HEK293 (cell line): ENCODE results near the gene PILRA.
"Not testable (repeated sequence)": the region's sequence is repeated elsewhere in the genome, so short reads cannot be mapped to it uniquely, and the experiment has no call there.

Source experiments
- ATF2 ChIP-seq: fragments of 450-650 bp; formaldehyde crosslinking; IDR thresholded peaks from 2 replicates; pipeline ENCODE4 v1.5.1; 2016; ENCODE audit warnings: missing biosample characterization, missing genetic modification characterization, low read depth
- CTCF ChIP-seq: fragments of 450-650 bp; formaldehyde crosslinking; IDR thresholded peaks from 2 replicates; pipeline ENCODE4 v1.5.1; 2016; ENCODE audit warnings: missing biosample characterization, missing genetic modification characterization
- PRDM10 ChIP-seq: fragments of 450-650 bp; formaldehyde crosslinking; IDR thresholded peaks from 2 replicates; pipeline ENCODE4 v1.5.1; 2016; ENCODE audit warnings: missing biosample characterization, missing genetic modification characterization
- RBAK ChIP-seq: fragments of 450-650 bp; formaldehyde crosslinking; IDR thresholded peaks from 2 replicates; pipeline ENCODE4 v1.5.1; 2016; ENCODE audit warnings: missing biosample characterization, missing genetic modification characterization
- SALL2 ChIP-seq: fragments of 450-650 bp; formaldehyde crosslinking; IDR thresholded peaks from 2 replicates; pipeline ENCODE4 v1.5.0; 2017; ENCODE audit warnings: missing biosample characterization, mild to moderate bottlenecking, missing genetic modification characterization, borderline replicate concordance
- SP2 ChIP-seq: fragments of 450-650 bp; formaldehyde crosslinking; IDR thresholded peaks from 2 replicates; pipeline ENCODE4 v1.5.1; 2016; ENCODE audit warnings: missing biosample characterization, missing genetic modification characterization
- TCF7L2 ChIP-seq: IDR thresholded peaks from 2 replicates; pipeline ENCODE4 v1.6.1; 2011; ENCODE audit warnings: low read depth, mild to moderate bottlenecking, inconsistent platforms, low read length, moderate library complexity, borderline replicate concordance
- ZFP41 ChIP-seq: fragments of 450-650 bp; formaldehyde crosslinking; IDR thresholded peaks from 2 replicates; pipeline ENCODE4 v1.5.1; 2016; ENCODE audit warnings: missing biosample characterization, missing genetic modification characterization, borderline replicate concordance
- ZNF121 ChIP-seq: fragments of 450-650 bp; formaldehyde crosslinking; IDR thresholded peaks from 2 replicates; pipeline ENCODE4 v1.5.1; 2016; ENCODE audit warnings: missing biosample characterization, missing genetic modification characterization
- ZNF133 ChIP-seq: fragments of 450-650 bp; formaldehyde crosslinking; IDR thresholded peaks from 2 replicates; pipeline ENCODE4 v1.5.1; 2016; ENCODE audit warnings: missing biosample characterization, missing genetic modification characterization
- ZNF302 ChIP-seq: fragments of 450-650 bp; formaldehyde crosslinking; IDR thresholded peaks from 2 replicates; pipeline ENCODE4 v1.5.1; 2016; ENCODE audit warnings: missing biosample characterization, missing genetic modification characterization, low read depth
- ZNF341 ChIP-seq: fragments of 450-650 bp; formaldehyde crosslinking; IDR thresholded peaks from 2 replicates; pipeline ENCODE4; 2016; ENCODE audit warnings: low read depth, missing biosample characterization, missing genetic modification characterization
- ZNF560 ChIP-seq: fragments of 450-650 bp; formaldehyde crosslinking; IDR thresholded peaks from 2 replicates; pipeline ENCODE4 v1.5.1; 2017; ENCODE audit warnings: missing biosample characterization, missing genetic modification characterization, borderline replicate concordance

GRCh38 chr7:100439244-100439643 is 66.0 kb downstream of the PILRA start:
- TF ChIP-seq ZNF133 (tag by site-specific recombination); CTCF (tag by site-specific recombination); ZNF302 (tag by site-specific recombination); ZNF341 (tag by site-specific recombination); PRDM10; ZNF121 (tag by site-specific recombination); ATF2 (tag by site-specific recombination); ZNF560; SALL2 (tag by site-specific recombination); SP2; TCF7L2; ZFP41 (tag by site-specific recombination); RBAK (tag by site-specific recombination): not testable (repeated sequence)
